Thymus (tissue), 11 donors: ENCODE measurements around the gene ZNF492. TPM values are rescaled to one million over a fixed set of nuclear protein-coding genes. Genes with fewer than 3 reads are reported as not detected.
"Not testable (repeated sequence)": the region's sequence is repeated elsewhere in the genome, so short reads cannot be mapped to it uniquely, and the experiment has no call there.

Experiments used
- DNase-seq, 9 donors: peaks; one replicate each; pipeline ENCODE4 v3.0.0-alpha.2; 2013; ENCODE audit warnings: low spot score in 9 of 9, low read depth in 6 of 9, missing footprints in 1 of 9
- H3K27ac ChIP-seq, 2 donors: one replicate each; pipeline ENCODE4 v1.5.1; 2013; ENCODE audit warnings: control low read depth in 1 of 2, low read depth in 1 of 2, low read length in 1 of 2, mild to moderate bottlenecking in 1 of 2, moderate library complexity in 1 of 2
- H3K27me3 ChIP-seq, 2 donors: one replicate each; pipeline ENCODE4 v1.5.1; 2013; ENCODE audit warnings: low read length in 1 of 2; ENCODE audit not compliant: control insufficient read depth in 2 of 2, insufficient read depth in 1 of 2
- H3K36me3 ChIP-seq, 2 donors: one replicate each; pipeline ENCODE4 v1.5.1; 2013; ENCODE audit warnings: low read length in 1 of 2, mild to moderate bottlenecking in 1 of 2, moderate library complexity in 1 of 2; ENCODE audit not compliant: control insufficient read depth in 2 of 2, insufficient read depth in 2 of 2
- H3K4me1 ChIP-seq, 2 donors: one replicate each; pipeline ENCODE4 v1.5.1; 2013; ENCODE audit warnings: low read length in 2 of 2; ENCODE audit not compliant: control insufficient read depth in 2 of 2, insufficient read depth in 2 of 2
- H3K4me3 ChIP-seq, 2 donors: one replicate each; pipeline ENCODE4 v1.5.1; 2013; ENCODE audit warnings: low read length in 2 of 2, control low read depth in 1 of 2, mild to moderate bottlenecking in 1 of 2
- H3K9me3 ChIP-seq, 2 donors: one replicate each; pipeline ENCODE4 v1.5.1; 2013; ENCODE audit warnings: low read length in 1 of 2, mild to moderate bottlenecking in 1 of 2; ENCODE audit not compliant: control insufficient read depth in 2 of 2, insufficient read depth in 1 of 2
- WGBS: extraction: QIAGEN DNeasy Blood & Tissue Kit; methylation state at CpG from one replicate; pipeline ENCODE4 v1.1.7; 2013; 5-methylcytosine and 5-hydroxymethylcytosine counted together
- polyA plus RNA-seq: library from polyadenylated mRNA; stranded (reverse); fragments of 200-250 nt; gene quantifications from one replicate; pipeline ENCODE4 v1.2.3, GENCODE V29; 2013
- total RNA-seq: library from RNA; stranded (reverse); fragments of 120-200 nt; gene quantifications from one replicate; pipeline ENCODE4 v1.2.4, GENCODE V29; 2013
- donor health status: healthy.

Gene ZNF492
- total and polyA plus RNA-seq, 2 donors, result 0.23 to 2.0 TPM

- Histone ChIP-seq H3K4me3 (no peak overlapping the region), H3K36me3 (no peaks in the 10 kb centered on the region), H3K9me3 (peaks cover 7 to 41% of the 10 kb centered on the region in 2 donors), H3K27me3 (peaks cover 0 to 8% of the 10 kb centered on the region in 2 donors), H3K27ac (no peak overlapping the region), H3K4me1 (no peaks in the 10 kb centered on the region)
- no peak for DNase-seq
- WGBS, result 13% methylated on average over 71 of the region's 71 CpGs
Measured at GRCh38 chr19:22622901-22623840, 11.0 kb upstream of the ZNF492 start.

DNA sequence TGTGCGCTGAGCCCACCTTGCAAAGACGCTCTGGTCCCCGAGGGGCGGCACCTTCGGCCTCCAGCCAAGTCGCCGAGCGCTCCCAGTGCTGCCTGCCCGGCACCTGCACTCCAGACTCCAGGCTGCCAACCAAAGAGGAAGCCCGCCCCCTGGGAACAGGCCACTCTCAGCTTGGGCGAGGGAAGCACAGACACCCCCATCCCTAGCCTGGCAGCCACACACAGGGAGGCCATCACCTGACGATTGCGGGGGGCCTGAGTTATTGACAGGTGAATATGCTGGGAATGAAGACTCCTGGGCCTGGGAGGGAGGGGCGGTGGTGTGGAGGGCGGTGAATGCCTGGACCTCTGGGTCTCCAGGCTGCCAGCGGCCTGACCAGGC is 10.3 kb upstream of the ZNF492 start:
- 65% methylated on average over 16 of the region's 16 CpGs for WGBS
- no peak for DNase-seq
- Histone ChIP-seq H3K4me1 (no peaks in the 10 kb centered on the region), H3K4me3 (no peak overlapping the region), H3K36me3 (no peaks in the 10 kb centered on the region), H3K27me3 (peaks cover 0 to 8% of the 10 kb centered on the region in 2 donors), H3K9me3 (peaks cover 9 to 45% of the 10 kb centered on the region in 2 donors), H3K27ac (no peak overlapping the region)

- H3K9me3 ChIP-seq, result peaks cover 9 to 38% of the 10 kb centered on the region in 2 donors
- H3K4me1 ChIP-seq, result no peaks in the 10 kb centered on the region
- no peaks in the 10 kb centered on the region for H3K36me3 ChIP-seq
- no peak overlapping the region for H3K4me3 ChIP-seq
- H3K27me3 ChIP-seq, result peaks cover 0 to 8% of the 10 kb centered on the region in 2 donors
- H3K27ac ChIP-seq, result no peak overlapping the region
- WGBS, result 71% methylated on average over 8 of the region's 8 CpGs
- no peak for DNase-seq
Measured at GRCh38 chr19:22625266-22626035, 8.7 kb upstream of the ZNF492 start.

- Histone ChIP-seq H3K36me3 (no peaks in the 10 kb centered on the region), H3K4me1 (no peaks in the 10 kb centered on the region), H3K4me3 (no peak overlapping the region), H3K9me3 (peaks cover 8 to 28% of the 10 kb centered on the region in 2 donors), H3K27ac (no peak overlapping the region), H3K27me3 (peaks cover 0 to 8% of the 10 kb centered on the region in 2 donors)
- no peak for DNase-seq
- WGBS, result 88% methylated on average over 1 of the region's 1 CpG
Measured at GRCh38 chr19:22627526-22627925, 6.6 kb upstream of the ZNF492 start.

- WGBS, result 96% methylated on average over 6 of the region's 6 CpGs
- H3K27ac ChIP-seq, result no peak overlapping the region
- DNase-seq, result no peak
- no peak overlapping the region for H3K4me3 ChIP-seq
- peaks cover 3 to 29% of the 10 kb centered on the region in 2 donors for H3K9me3 ChIP-seq
- peaks cover 0 to 4% of the 10 kb centered on the region in 2 donors for H3K27me3 ChIP-seq
- H3K4me1 ChIP-seq, result no peaks in the 10 kb centered on the region
- H3K36me3 ChIP-seq, result no peaks in the 10 kb centered on the region
Measured at GRCh38 chr19:22628401-22628800, 5.7 kb upstream of the ZNF492 start.

DNA sequence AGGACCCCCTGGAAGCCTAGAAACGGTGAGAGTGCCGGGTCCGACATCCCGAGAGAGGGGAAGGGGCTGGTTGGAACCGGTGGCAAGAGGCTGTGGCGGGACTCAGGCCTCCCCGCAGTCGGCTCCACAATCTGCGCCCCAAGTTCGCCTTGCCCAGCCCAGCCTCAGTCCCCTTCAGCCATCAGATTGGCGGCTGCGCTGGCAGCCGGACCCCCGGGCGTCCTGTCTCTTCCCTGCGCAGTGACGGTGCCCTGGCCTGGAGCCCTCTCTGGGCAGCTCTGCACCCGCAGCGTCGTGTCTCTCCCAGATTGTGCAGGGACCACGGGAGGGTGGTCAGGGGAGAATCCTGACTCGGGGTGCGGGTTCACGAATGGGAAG is 315 bp downstream of the ZNF492 start:
- peak overlapping the region; percentile 59 to 62 for H3K4me3 ChIP-seq
- peaks cover 0 to 3% of the 10 kb centered on the region in 2 donors for H3K4me1 ChIP-seq
- H3K27ac ChIP-seq, result no peak overlapping the region
- no peak for DNase-seq
- no peaks in the 10 kb centered on the region for H3K36me3 ChIP-seq
- H3K27me3 ChIP-seq, result no peaks in the 10 kb centered on the region
- peaks cover 0 to 5% of the 10 kb centered on the region in 2 donors for H3K9me3 ChIP-seq
- WGBS, result under 1% methylated on average over 24 of the region's 24 CpGs

GRCh38 chr19:22685493-22685892 is 51.4 kb downstream of the ZNF492 start:
- not testable (repeated sequence) for H3K36me3 ChIP-seq, H3K27me3 ChIP-seq, H3K27ac ChIP-seq, DNase-seq, H3K4me3 ChIP-seq, H3K4me1 ChIP-seq, H3K9me3 ChIP-seq
- 98% methylated on average over 2 of the region's 2 CpGs for WGBS

DNA sequence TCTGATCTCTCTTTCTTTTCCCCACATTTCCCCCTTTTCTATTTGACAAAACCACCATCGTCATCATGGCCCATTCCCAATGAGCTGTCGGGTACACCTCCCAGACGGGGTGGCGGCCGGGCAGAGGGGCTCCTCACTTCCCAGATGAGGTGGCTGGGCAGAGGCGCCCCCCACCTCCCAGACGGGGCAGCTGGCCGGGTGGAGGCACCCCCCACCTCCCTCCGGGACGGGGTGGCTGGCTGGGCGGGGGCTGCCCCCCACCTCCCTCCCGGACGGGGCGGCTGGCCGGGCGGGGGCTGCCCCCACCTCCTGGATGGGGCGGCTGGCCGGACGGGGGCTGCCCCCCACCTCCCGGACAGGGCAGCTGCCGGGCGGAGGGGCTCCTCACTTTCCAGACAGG is 68.5 kb downstream of the ZNF492 start:
- not testable (repeated sequence) for H3K27me3 ChIP-seq, H3K36me3 ChIP-seq, H3K4me3 ChIP-seq, DNase-seq, H3K4me1 ChIP-seq, H3K27ac ChIP-seq
- H3K9me3 ChIP-seq, result peaks cover 1 to 23% of the 10 kb centered on the region in 2 donors
- 96% methylated on average over 22 of the region's 22 CpGs for WGBS

DNA sequence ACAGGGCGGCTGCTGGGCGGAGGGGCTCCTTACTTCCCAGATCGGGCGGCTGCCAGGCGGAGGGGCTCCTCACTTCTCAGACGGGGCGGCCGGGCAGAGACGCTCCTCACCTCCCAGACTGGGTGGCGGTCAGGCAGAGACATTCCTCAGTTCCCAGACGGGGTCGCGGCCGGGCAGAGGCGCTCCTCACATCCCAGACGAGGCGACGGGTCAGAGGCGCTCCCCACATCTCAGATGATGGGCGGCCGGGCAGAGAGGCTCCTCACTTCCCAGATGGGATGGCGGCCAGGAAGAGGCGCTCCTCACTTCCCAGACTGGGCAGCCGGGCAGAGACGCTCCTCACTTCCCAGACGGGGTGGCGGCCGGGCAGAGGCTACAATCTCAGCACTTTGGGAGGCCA is 69.0 kb downstream of the ZNF492 start:
- not testable (repeated sequence) for H3K4me3 ChIP-seq, H3K27me3 ChIP-seq, H3K27ac ChIP-seq, DNase-seq, H3K4me1 ChIP-seq, H3K36me3 ChIP-seq
- 98% methylated on average over 28 of the region's 28 CpGs for WGBS
- peaks cover 1 to 23% of the 10 kb centered on the region in 2 donors for H3K9me3 ChIP-seq
